C4-2B (cell line): ENCODE results near the gene KRTAP1-5.

Experiments
- H3K27ac ChIP-seq: fragments of 450-650 bp; 2 replicates; pipeline ENCODE4 v1.5.1; 2017
- ZFX ChIP-seq: fragments of 450-650 bp; IDR thresholded peaks from 2 replicates; pipeline ENCODE4 v1.6.1; 2017
- TF ChIP-seq, protein P1 (sequence below): fragments of 450-650 bp; conservative IDR thresholded peaks from 2 replicates; pipeline ENCODE4 v1.5.1; 2017; ENCODE audit warnings: mild to moderate bottlenecking

Gene KRTAP1-5, protein sequence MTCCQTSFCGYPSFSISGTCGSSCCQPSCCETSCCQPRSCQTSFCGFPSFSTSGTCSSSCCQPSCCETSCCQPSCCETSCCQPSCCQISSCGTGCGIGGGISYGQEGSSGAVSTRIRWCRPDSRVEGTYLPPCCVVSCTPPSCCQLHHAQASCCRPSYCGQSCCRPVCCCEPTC

DNA sequence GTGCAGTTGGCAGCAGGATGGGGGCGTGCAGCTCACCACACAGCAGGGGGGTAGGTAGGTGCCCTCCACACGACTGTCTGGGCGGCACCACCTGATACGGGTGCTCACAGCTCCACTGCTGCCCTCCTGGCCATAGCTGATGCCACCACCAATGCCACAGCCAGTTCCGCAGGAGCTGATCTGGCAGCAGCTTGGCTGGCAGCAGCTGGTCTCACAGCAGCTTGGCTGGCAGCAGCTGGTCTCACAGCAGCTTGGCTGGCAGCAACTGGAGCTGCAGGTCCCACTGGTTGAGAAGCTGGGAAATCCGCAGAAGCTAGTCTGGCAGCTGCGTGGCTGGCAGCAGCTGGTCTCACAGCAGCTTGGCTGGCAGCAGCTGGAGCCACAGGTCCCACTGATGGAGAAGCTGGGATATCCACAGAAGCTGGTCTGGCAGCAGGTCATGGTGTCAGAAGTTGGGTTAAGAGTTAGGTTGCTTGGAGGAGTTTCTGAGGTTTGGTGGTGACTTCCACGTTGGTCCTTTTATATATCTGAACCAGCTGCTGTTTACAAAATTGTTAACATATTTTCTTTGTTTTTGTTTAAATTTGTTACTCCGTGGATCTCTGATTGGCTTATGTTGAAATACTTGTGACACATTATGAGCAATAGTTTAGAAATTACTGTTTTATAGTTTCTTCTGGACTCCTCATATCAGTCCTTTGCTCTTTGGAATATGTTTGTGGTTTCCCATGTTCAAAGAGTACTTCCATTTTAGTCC lies at the start of gene KRTAP1-5:
TSS of gene KRTAP1-5 (minus strand) at position 494 of the 757 bp plus-strand sequence. CDS start at position 441, 53 bp downstream.
- H3K27ac ChIP-seq, result no peak within 1 kb of the TSS
- TF ChIP-seq, protein P1, sequence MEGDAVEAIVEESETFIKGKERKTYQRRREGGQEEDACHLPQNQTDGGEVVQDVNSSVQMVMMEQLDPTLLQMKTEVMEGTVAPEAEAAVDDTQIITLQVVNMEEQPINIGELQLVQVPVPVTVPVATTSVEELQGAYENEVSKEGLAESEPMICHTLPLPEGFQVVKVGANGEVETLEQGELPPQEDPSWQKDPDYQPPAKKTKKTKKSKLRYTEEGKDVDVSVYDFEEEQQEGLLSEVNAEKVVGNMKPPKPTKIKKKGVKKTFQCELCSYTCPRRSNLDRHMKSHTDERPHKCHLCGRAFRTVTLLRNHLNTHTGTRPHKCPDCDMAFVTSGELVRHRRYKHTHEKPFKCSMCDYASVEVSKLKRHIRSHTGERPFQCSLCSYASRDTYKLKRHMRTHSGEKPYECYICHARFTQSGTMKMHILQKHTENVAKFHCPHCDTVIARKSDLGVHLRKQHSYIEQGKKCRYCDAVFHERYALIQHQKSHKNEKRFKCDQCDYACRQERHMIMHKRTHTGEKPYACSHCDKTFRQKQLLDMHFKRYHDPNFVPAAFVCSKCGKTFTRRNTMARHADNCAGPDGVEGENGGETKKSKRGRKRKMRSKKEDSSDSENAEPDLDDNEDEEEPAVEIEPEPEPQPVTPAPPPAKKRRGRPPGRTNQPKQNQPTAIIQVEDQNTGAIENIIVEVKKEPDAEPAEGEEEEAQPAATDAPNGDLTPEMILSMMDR, result no peak
- no peak for TF ChIP-seq ZFX

DNA sequence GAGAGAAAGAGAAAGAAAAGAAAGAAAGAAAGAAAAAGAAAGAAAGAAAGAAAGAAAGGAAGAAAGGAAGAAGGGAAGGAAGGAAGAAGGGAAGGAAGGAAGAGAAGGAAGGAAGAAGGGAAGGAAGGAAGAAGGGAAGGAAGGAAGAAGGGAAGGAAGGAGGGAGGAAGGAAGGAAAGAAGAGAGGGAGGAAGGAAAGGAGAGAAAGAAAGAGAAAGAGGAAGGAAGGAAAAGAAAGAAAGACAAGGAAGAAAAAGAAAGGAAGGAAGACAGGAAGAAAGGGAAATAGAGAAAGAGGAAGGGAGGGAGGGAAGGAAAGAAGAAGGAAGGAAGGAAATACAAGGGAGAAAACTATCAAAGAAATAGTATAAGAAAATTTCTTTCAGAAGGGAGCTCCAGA lies 49.8 kb upstream of the KRTAP1-5 start:
- H3K27ac ChIP-seq, result no peak overlapping the region

DNA sequence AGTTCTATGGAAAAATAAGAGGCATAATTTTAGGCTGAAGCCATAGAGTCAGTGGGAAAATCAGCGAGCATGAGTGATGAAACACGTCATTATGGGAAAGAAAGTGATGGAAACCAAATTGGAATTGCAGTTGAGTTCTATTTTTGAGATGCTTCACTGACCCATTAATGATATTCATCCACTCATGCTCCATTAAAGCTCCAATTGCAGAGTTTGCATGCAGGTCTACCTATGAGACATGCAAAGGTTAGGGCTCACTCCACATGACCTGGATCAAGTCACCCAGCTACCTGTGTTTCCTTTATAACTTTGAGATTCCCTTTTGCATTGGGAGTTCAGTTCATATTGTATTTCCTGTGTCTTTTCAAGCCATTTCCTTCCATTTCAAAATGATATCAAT lies 46.7 kb upstream of the KRTAP1-5 start:
- TF ChIP-seq, protein P1, result no peak
- TF ChIP-seq ZFX, result no peak
- H3K27ac ChIP-seq, result no peak overlapping the region

More for the DNA sequence above, 49.8 kb upstream of the KRTAP1-5 start:
- no peak for TF ChIP-seq ZFX
- TF ChIP-seq, protein P1, result no peak

DNA sequence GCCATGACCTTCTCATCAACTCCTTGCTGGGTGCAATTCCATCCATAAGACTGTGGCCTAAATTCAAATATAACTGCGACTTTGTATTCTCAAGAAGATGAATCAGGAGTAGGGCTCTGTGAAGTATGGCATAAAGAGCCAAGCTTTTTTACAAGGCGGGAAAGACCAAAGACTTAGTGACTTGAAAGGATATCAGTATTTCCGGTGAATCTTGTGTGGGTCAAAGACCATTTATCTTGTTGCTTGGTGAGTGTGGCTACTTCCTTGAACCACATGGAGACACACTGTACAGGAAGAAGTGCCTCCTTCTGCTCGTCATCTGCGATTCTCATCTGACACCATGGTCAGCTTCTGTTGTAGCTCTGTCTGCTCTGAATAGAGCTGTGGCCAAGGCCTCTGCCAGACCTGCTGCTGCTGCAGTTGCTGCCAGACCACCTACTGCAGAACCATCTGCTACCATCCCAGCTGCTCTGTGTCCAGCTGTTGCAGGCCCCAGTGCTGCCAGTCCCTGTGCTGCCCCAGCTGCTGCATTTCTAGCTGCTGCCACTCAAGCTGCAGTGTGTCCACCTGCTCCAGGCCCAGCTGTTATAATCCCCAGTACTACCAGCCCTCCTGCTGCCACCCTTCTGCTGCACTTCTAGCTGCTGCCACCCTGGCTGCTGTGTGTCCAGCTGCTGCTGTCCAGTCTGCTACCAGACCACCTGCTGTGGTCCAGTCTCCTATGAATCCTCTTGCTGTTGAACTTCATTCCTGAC lies 44.8 kb upstream of the KRTAP1-5 start:
- no peak overlapping the region for H3K27ac ChIP-seq
- TF ChIP-seq, protein P1, result no peak
- TF ChIP-seq ZFX, result no peak

DNA sequence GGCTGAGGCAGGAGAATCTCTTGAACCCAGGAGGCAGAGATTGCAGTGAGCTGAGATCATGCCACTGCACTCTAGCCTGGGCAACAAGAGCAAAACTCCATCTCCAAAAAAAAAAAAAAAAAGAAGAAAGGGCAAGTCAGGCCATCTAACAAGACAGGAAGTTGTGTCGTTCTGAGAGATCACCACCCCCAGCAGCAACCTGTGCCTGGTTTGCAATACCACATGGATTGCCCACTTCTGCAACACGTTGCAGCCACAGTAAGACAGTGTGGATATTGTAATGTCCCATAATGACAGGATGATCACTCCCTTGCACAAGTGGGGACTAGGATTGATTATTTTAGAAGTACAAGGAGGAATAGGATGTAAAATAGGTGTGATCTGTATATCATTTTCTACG lies 42.0 kb upstream of the KRTAP1-5 start:
- TF ChIP-seq ZFX, result no peak
- TF ChIP-seq, protein P1, result no peak
- no peak overlapping the region for H3K27ac ChIP-seq

DNA sequence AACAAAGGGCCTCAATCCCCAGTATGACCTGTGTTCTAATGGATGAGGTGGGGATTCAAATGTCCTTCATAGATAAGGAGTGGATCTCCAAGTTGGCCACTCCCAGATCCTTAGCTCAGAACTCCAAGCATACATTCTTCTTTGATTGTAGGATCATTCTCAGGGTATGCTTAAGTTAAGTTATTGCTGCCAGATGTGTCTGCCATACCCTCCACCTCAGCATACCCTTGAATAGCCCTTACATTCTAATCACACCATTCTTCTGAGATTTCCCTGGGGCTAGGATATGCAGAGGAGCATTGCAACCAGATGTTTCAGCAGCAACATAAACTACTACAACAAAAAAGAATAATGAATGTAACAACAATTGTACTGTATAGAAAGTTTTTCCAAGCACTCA lies 40.3 kb upstream of the KRTAP1-5 start:
- TF ChIP-seq ZFX, result no peak
- TF ChIP-seq, protein P1, result no peak
- no peak overlapping the region for H3K27ac ChIP-seq
